NCI-H1092 (cell line): ENCODE measurements around the gene GATD1.

Source experiments
- DNase-seq: peaks from one replicate; lab custom pipeline; 2025; lab: John Stamatoyannopoulos, UW

Gene GATD1

GRCh38 chr11:795634-796564, 18.6 kb upstream of the GATD1 start:
- peak; percentile 40 for DNase-seq

- DNase-seq = no peak
Observed at GRCh38 chr11:794766-795633, 17.7 kb upstream of the GATD1 start.

- no peak for DNase-seq
Observed at GRCh38 chr11:794013-794765, 16.9 kb upstream of the GATD1 start.

GRCh38 chr11:793556-793955, 16.3 kb upstream of the GATD1 start:
- DNase-seq = no peak

- DNase-seq = no peak
Observed at GRCh38 chr11:792873-793272, 15.6 kb upstream of the GATD1 start.

- no peak for DNase-seq
Observed at GRCh38 chr11:792535-792821, 15.2 kb upstream of the GATD1 start.

GRCh38 chr11:791658-792534, 14.6 kb upstream of the GATD1 start:
- no peak for DNase-seq

GRCh38 chr11:790721-791564, 13.7 kb upstream of the GATD1 start:
- no peak for DNase-seq

GRCh38 chr11:789943-790342, 12.7 kb upstream of the GATD1 start, which contains the start of gene CEND1:
Gene CEND1 (minus strand): TSS chr11:790090. CDS start chr11:788576, 1,514 bp downstream.
- peak; percentile 30 for DNase-seq

- DNase-seq = no peak
Observed at GRCh38 chr11:788953-789940, 12.0 kb upstream of the GATD1 start.

- no peak for DNase-seq
Observed at GRCh38 chr11:788009-788640, 10.8 kb upstream of the GATD1 start.

GRCh38 chr11:787084-787675, 9.9 kb upstream of the GATD1 start:
- no peak for DNase-seq

GRCh38 chr11:786235-787083, 9.2 kb upstream of the GATD1 start:
- no peak for DNase-seq

- no peak for DNase-seq
Observed at GRCh38 chr11:783581-784015, 6.3 kb upstream of the GATD1 start.

GRCh38 chr11:782264-783174, 5.2 kb upstream of the GATD1 start:
- DNase-seq = no peak

- no peak for DNase-seq
Observed at GRCh38 chr11:779955-780532, 2.8 kb upstream of the GATD1 start.
